GM12872 (cell line): ENCODE data around the gene PFN3.

Experiments
- CTCF ChIP-seq: IDR thresholded peaks from 3 replicates; pipeline ENCODE4 v1.5.1; 2011; ENCODE audit warnings: low read depth, mild to moderate bottlenecking, low read length, moderate library complexity; ENCODE audit not compliant: insufficient read depth

PFN3 gene

GRCh38 chr5:177433658-177434217 is 33.3 kb upstream of the PFN3 start:
- TF ChIP-seq CTCF, result no peak

GRCh38 chr5:177432839-177433657 is 32.6 kb upstream of the PFN3 start:
- no peak for TF ChIP-seq CTCF

GRCh38 chr5:177432143-177432838 is 31.8 kb upstream of the PFN3 start:
- TF ChIP-seq CTCF, result no peak

GRCh38 chr5:177431317-177432142 is 31.1 kb upstream of the PFN3 start:
- no peak for TF ChIP-seq CTCF

GRCh38 chr5:177430972-177431316 is 30.5 kb upstream of the PFN3 start:
- TF ChIP-seq CTCF, result no peak

- TF ChIP-seq CTCF, result no peak
These were observed 29.9 kb upstream of the PFN3 start for GRCh38 chr5:177430140-177430951.
